HepG2 (cell line): Measurements from ENCODE around the gene SUPT4H1. TPM values are rescaled to one million over a fixed set of nuclear protein-coding genes. Genes with fewer than 3 reads are reported as not detected.
A peak's percentile ranks its signal among the peaks of the same experiment; 100 is the strongest.

Experiments used
- CCDC6 ChIP-seq: sonication (generic); formaldehyde crosslinking; IDR thresholded peaks from 2 replicates; pipeline ENCODE4 v1.8.1; 2022; ENCODE audit warnings: mild to moderate bottlenecking, missing genetic modification reagents, moderate library complexity
- DNMT1 ChIP-seq: sonication (generic); formaldehyde crosslinking; IDR thresholded peaks from 2 replicates; pipeline ENCODE4 v1.5.1; 2020; ENCODE audit warnings: mild to moderate bottlenecking, missing genetic modification reagents
- HNF1A ChIP-seq, 2 experiments: sonication (generic) in 1 of 2; formaldehyde crosslinking in 1 of 2; IDR thresholded peaks; 2 replicates each; pipeline versions ENCODE4 v1.4.0 to v1.6.1; 2016 to 2020; ENCODE audit warnings: borderline replicate concordance in 1 of 2, low read depth in 1 of 2, mild to moderate bottlenecking in 1 of 2, missing genetic modification reagents in 1 of 2
- HOXA9 ChIP-seq: sonication (generic); formaldehyde crosslinking; IDR thresholded peaks from 2 replicates; pipeline ENCODE4 v1.8.1; 2022; ENCODE audit warnings: missing genetic modification reagents, mild to moderate bottlenecking, moderate library complexity, borderline replicate concordance
- MYPOP ChIP-seq: sonication (generic); formaldehyde crosslinking; IDR thresholded peaks from 2 replicates; pipeline ENCODE4 v1.8.1; 2023; ENCODE audit warnings: mild to moderate bottlenecking, moderate library complexity, missing genetic modification reagents
- NR2F1 ChIP-seq, 2 experiments: fragments of 450-650 bp in 1 of 2; formaldehyde crosslinking in 1 of 2; IDR thresholded peaks; 2 replicates each; pipeline versions ENCODE4 v1.5.0 to v1.6.1; 2016 to 2020; ENCODE audit warnings: mild to moderate bottlenecking in 1 of 2, missing compliant biosample characterization in 1 of 2, missing genetic modification reagents in 1 of 2, moderate library complexity in 1 of 2
- NR3C1 ChIP-seq: sonication (generic); formaldehyde crosslinking; IDR thresholded peaks from 2 replicates; pipeline ENCODE4 v1.4.0; 2020; ENCODE audit warnings: missing genetic modification reagents
- PATZ1 ChIP-seq: sonication (generic); formaldehyde crosslinking; IDR thresholded peaks from 2 replicates; pipeline ENCODE4 v1.4.0; 2020; ENCODE audit warnings: missing genetic modification reagents
- PCBP1 ChIP-seq: fragments of 200-400 bp; formaldehyde crosslinking; IDR thresholded peaks from 2 replicates; pipeline ENCODE4 v1.6.1; 2017; ENCODE audit warnings: mild to moderate bottlenecking, low read depth, low read length, borderline replicate concordance
- RBAK ChIP-seq: sonication (generic); formaldehyde crosslinking; IDR thresholded peaks from 2 replicates; pipeline ENCODE4 v1.5.1; 2020; ENCODE audit warnings: mild to moderate bottlenecking, missing genetic modification reagents
- REL ChIP-seq: sonication (generic); formaldehyde crosslinking; conservative IDR thresholded peaks from 2 replicates; pipeline ENCODE4 v1.8.0; 2022; ENCODE audit warnings: mild to moderate bottlenecking, missing genetic modification reagents, moderate library complexity
- YEATS4 ChIP-seq: sonication (generic); formaldehyde crosslinking; IDR thresholded peaks from 2 replicates; pipeline ENCODE4 v1.4.0; 2020; ENCODE audit warnings: missing genetic modification reagents, borderline replicate concordance
- ZBED4 ChIP-seq: sonication (generic); formaldehyde crosslinking; IDR thresholded peaks from 2 replicates; pipeline ENCODE4 v1.4.0; 2020; ENCODE audit warnings: missing genetic modification reagents, borderline replicate concordance
- ZNF264 ChIP-seq: sonication (generic); formaldehyde crosslinking; IDR thresholded peaks from 2 replicates; pipeline ENCODE4 v1.4.0; 2020; ENCODE audit warnings: missing genetic modification reagents
- ZNF362 ChIP-seq: sonication (generic); formaldehyde crosslinking; IDR thresholded peaks from 2 replicates; pipeline ENCODE4 v1.4.0; 2020; ENCODE audit warnings: missing genetic modification reagents, mild to moderate bottlenecking, borderline replicate concordance
- polyA plus RNA-seq, 8 experiments: library from polyadenylated mRNA; depleted of rRNA in 3 of 8; stranded (reverse) in 7 of 8; unstranded in 1 of 8; fragments of >200 nt; fragmentation: Illumina TruSeq in 4 of 8; extraction: Trizol in 4 of 8; gene quantifications; 2 replicates each; pipeline versions ENCODE4 v1.2.1 to v1.2.3, GENCODE V29; 2011 to 2016; ENCODE audit warnings: low read depth in 4 of 8, missing spikeins in 1 of 8, mixed read lengths in 1 of 8; ENCODE audit not compliant: insufficient read depth in 1 of 8
- total RNA-seq, 5 experiments: library from RNA; depleted of rRNA; stranded (reverse); fragments of >200 nt; fragmentation: Illumina TruSeq; extraction: Trizol; gene quantifications; 2 replicates each; pipeline ENCODE4 v1.2.3, GENCODE V29; 2016; ENCODE audit warnings: low read depth in 1 of 5

The SUPT4H1 gene
- total and polyA plus RNA-seq, 2 of the 13 experiments (the other 11 are each of a cell fraction or from before 2014, with no cell fraction given): 155 to 244 TPM

GRCh38 chr17:58364270-58364942 is 12.4 kb upstream of the SUPT4H1 start (continued):
- peak; percentile 8; the same call in 1 of the 2 replicates for TF ChIP-seq ZNF362 (CRISPR knock-in tag)
- TF ChIP-seq MYPOP (CRISPR knock-in tag): peak; percentile 53; the same call in 1 of the 2 replicates
- no peak for TF ChIP-seq REL
- no peak for TF ChIP-seq PCBP1
- 0 out of 2 replicates have a peak, but pooled peaks have one; percentile 50 for TF ChIP-seq HNF1A (IDR thresholded peaks at IDR 0.05; ENCODE audit: low read depth)
- peak; percentile 84; the same call in 1 of the 2 replicates for TF ChIP-seq HNF1A (CRISPR knock-in tag; IDR thresholded peaks at IDR 0.05; ENCODE audit: borderline replicate concordance)
- peak in 1 of 2 experiments; percentile 29; a peak in 2 of 4 replicates for TF ChIP-seq NR2F1 (CRISPR knock-in tag; IDR thresholded peaks at IDR 0.05)
- TF ChIP-seq ZBED4: no peak
- no peak for TF ChIP-seq YEATS4 (CRISPR knock-in tag)
- TF ChIP-seq RBAK (CRISPR knock-in tag): no peak
- no peak for TF ChIP-seq NR3C1
- TF ChIP-seq PATZ1: peak; percentile 97
- TF ChIP-seq ZNF264 (CRISPR knock-in tag): no peak
- no peak for TF ChIP-seq DNMT1 (CRISPR knock-in tag)
- no peak for TF ChIP-seq CCDC6 (CRISPR knock-in tag)
- TF ChIP-seq HOXA9 (CRISPR knock-in tag): no peak
